NCI-H446 treated with DMSO at 0.1 percent for 48 hours (cell line): ENCODE results near the gene TRAF3IP3.

Source experiments
- DNase-seq: peaks from one replicate; lab custom pipeline; 2025; lab: John Stamatoyannopoulos, UW

TRAF3IP3 gene, protein sequence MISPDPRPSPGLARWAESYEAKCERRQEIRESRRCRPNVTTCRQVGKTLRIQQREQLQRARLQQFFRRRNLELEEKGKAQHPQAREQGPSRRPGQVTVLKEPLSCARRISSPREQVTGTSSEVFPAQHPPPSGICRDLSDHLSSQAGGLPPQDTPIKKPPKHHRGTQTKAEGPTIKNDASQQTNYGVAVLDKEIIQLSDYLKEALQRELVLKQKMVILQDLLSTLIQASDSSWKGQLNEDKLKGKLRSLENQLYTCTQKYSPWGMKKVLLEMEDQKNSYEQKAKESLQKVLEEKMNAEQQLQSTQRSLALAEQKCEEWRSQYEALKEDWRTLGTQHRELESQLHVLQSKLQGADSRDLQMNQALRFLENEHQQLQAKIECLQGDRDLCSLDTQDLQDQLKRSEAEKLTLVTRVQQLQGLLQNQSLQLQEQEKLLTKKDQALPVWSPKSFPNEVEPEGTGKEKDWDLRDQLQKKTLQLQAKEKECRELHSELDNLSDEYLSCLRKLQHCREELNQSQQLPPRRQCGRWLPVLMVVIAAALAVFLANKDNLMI

GRCh38 chr1:209755926-209756614 lies at the start of gene TRAF3IP3:
TSS of gene TRAF3IP3 (plus strand) at chr1:209756053. CDS start at chr1:209760040, 3,987 bp downstream.
- no peak for DNase-seq

DNA sequence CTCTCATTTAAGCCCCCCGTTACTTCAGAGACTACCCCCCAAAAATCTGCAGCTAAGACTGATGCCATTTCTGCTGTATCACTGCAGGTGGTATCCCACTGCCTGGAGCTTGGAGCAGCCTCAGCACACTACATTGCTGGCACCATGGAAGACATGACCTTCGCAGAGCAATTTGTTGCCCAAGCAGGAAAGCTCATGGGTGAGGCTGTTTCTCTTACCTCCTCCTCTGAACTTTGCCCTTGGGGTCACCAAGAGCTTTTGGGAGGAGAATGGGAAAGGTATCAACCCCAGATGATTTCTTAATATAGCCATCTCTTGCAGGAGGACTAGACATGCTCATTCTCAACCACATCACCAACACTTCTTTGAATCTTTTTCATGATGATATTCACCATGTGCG lies 49.2 kb upstream of the TRAF3IP3 start:
- no peak for DNase-seq

- DNase-seq = no peak
These were observed 48.5 kb upstream of the TRAF3IP3 start for GRCh38 chr1:209707308-209707707.

DNA sequence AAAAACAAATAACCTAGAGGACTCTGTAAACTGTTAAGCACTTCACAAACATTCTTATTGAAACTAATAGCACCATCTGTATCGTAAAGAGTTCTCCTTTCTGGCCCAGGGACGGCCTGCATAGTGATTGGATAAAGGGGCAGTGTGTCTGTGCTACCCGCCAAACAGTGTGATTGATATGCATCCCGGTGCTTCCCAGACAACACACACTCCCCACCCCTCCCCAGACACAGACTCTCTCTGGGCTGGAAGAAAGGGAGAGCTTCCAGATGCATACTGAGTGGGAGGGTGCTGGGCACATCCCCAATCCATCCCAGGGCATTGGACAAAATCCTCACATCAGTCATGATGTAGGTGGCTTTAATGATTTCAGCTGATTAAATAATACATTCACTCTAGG lies 47.6 kb upstream of the TRAF3IP3 start:
- DNase-seq = no peak

GRCh38 chr1:209710093-209710492 lies 45.8 kb upstream of the TRAF3IP3 start:
- no peak for DNase-seq

- no peak for DNase-seq
These were observed 45.0 kb upstream of the TRAF3IP3 start for GRCh38 chr1:209710847-209711246.

DNA sequence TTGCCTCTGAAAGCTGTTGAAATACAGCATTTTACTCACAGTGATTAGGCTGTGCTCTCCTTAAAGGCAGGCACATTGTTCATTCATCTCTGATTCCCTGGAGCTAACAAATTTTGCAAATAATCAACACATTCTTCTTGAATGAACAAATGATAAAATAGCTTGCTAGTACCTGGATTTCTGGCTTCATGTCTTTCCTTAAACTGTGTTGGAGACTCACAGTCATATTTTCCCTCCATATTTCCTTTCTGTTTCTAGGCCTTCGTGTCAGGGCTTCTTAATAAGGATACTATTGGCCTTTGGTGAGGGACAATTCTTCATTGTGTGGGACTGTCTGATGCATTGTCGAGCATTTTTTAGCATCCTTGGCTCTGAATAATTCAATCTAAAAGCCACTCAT lies 41.5 kb upstream of the TRAF3IP3 start:
- DNase-seq = no peak

DNA sequence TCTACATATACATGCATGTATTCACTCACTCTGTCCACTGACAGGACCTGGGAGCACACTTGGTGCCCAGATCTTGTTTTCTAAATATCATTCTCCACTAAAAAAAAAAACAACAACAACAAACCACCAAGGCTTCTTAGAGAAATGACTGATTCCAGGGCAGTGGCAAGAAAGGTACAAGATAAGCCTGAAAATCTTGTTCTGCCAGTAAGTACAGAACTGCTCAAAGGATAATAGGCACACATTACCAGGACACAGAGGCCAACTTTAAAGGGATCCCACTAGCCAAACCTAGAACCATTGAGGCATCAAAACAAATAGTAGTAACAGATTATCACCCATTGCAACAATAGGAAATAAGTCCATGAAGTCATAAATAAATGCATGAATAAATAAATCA lies 40.5 kb upstream of the TRAF3IP3 start:
- no peak for DNase-seq

DNA sequence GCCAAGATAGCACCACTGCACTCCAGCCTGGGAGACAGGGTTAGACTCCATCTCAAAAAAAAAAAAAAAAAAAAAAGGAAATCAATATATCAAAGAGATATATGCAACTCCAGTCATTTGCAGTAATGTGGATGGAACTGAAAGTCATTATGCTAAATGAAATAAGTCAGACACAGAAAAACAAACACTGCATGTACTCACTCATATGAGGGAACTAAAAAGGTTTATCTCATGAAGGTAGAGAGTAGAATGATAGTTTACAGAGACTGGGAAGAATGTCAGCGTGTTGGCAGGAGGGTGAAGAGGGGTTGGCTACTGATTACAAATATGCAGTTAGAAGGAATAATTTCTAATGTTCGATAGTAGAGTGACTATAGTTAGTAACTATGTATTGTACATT lies 38.0 kb upstream of the TRAF3IP3 start:
- DNase-seq = no peak

GRCh38 chr1:209720326-209720725 lies 35.5 kb upstream of the TRAF3IP3 start:
- no peak for DNase-seq

- DNase-seq = no peak
These were observed 35.0 kb upstream of the TRAF3IP3 start for GRCh38 chr1:209720826-209721225.

- DNase-seq = no peak
These were observed 34.5 kb upstream of the TRAF3IP3 start for GRCh38 chr1:209721323-209721722.

GRCh38 chr1:209723265-209723664 lies 32.6 kb upstream of the TRAF3IP3 start:
- DNase-seq = no peak

DNA sequence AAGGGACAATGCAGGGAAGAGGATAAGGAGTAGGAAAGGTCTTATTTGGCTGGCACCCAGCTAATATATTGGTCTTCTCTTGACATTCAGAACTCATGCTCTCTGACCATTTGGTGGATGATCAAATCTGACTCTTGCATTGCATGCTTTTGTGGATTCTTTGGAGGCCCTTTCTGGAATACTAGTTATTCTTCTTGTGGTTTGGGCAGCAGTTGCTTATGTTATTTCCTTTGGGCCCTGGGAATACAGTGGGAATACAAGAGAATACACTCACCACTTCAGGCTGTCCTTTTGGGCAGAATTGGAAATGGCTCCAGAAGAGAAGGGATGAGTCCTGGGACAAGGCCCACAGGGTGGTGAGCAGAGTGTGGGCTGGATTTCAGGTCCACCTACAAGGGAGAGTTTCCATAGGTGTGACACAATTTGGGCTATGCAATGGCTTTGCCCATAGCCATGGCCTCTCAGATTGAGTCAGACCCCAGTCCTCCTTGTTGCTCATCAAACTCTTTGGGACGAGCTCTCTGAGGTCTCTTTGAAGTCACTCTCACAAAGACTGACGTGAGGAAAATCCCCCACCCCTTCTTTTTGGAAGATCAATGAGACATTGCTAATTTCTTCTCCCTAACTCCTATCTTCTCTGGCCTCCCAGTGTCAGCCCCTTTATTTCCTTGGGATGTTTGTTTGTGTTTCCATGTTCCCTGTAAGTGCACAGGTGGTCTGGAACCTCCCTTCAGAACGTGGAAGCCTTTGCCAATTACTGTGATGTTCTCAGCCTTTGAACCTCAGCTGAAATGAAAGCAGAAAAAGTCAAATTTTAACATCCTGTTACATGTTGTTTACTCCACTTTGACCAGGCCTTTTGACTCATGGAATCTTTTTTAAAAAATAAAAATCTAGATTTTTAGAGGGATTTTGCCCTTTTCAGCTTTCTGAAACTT lies 31.8 kb upstream of the TRAF3IP3 start:
- DNase-seq = no peak

GRCh38 chr1:209727286-209727685 lies 28.6 kb upstream of the TRAF3IP3 start:
- no peak for DNase-seq

GRCh38 chr1:209727785-209728184 lies 28.1 kb upstream of the TRAF3IP3 start:
- DNase-seq = no peak

- no peak for DNase-seq
These were observed 27.4 kb upstream of the TRAF3IP3 start for GRCh38 chr1:209728466-209728865.

DNA sequence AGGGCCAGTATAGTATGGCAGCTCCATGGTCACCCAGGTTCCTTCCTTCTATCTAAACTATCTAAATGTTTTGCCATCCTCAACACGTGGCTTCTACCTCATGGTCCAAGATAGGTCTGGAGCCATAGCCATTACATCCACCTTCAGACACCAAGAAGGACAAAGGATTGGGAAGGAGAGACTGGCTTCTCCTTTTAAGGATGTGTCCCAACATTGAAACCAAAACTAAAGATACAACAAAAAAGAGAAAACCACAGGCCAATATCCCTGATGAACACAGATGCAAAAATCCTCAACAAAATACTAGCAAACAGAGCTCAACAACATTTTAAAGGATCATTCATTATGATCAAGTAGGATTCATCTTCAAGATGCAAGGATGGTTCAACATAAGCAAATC lies 26.4 kb upstream of the TRAF3IP3 start:
- DNase-seq = no peak

DNA sequence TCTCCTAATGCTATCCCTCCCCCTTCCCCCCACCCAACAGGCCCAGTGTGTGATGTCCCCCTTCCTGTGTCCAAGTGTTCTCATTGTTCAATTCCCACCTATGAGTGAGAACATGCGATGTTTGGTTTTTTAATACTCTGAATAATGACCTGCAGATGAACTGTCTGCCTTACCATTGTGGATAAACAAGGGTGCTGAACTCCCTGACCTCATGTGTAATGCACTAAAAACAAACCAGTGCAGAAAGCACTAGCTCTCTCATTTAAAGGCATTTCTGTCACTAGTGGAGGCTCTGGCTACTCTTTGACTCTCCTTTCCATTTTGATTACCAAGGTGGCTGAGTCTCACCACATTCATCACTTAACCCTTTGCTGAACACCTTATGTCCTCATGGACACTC lies 23.1 kb upstream of the TRAF3IP3 start:
- no peak for DNase-seq

- no peak for DNase-seq
These were observed 22.3 kb upstream of the TRAF3IP3 start for GRCh38 chr1:209733409-209734192.

- DNase-seq = no peak
These were observed 19.2 kb upstream of the TRAF3IP3 start for GRCh38 chr1:209736490-209737117.
